Karpas-422 (cell line): Measurements from ENCODE around the gene TRIP13. TPM values are rescaled to one million over a fixed set of nuclear protein-coding genes. Genes with fewer than 3 reads are reported as not detected.
"Not testable (repeated sequence)": the region's sequence is repeated elsewhere in the genome, so short reads cannot be mapped to it uniquely, and the experiment has no call there.

Experiments used
- DNase-seq: peaks from one replicate; pipeline ENCODE4 v3.0.0-alpha.2; 2015
- H2AFZ ChIP-seq: fragments of 200-600 bp; sonication (generic); 2 replicates; pipeline ENCODE4 v1.6.1; 2014; ENCODE audit warnings: antibody characterized with exemption, low read length, mixed read lengths
- H3K27ac ChIP-seq: fragments of 200-600 bp; sonication (generic); 2 replicates; pipeline ENCODE4 v1.5.1; 2014; ENCODE audit warnings: mild to moderate bottlenecking, low read length, moderate library complexity
- H3K27me3 ChIP-seq: fragments of 200-600 bp; sonication (generic); 2 replicates; pipeline ENCODE4 v1.6.1; 2014; ENCODE audit warnings: low read length, mixed read lengths
- H3K36me3 ChIP-seq: fragments of 200-600 bp; sonication (generic); 2 replicates; pipeline ENCODE4 v1.6.1; 2014; ENCODE audit warnings: low read length, mixed read lengths; ENCODE audit not compliant: insufficient read depth
- H3K4me1 ChIP-seq: fragments of 200-600 bp; sonication (generic); 2 replicates; pipeline ENCODE4 v1.6.1; 2014; ENCODE audit warnings: mild to moderate bottlenecking, low read length, mixed read lengths
- H3K4me2 ChIP-seq: fragments of 200-600 bp; sonication (generic); 2 replicates; pipeline ENCODE4 v1.6.1; 2014; ENCODE audit warnings: low read length, low read depth, mild to moderate bottlenecking; ENCODE audit not compliant: poor library complexity, severe bottlenecking
- H3K4me3 ChIP-seq: fragments of 200-600 bp; sonication (generic); 2 replicates; pipeline ENCODE4 v1.5.1; 2014; ENCODE audit warnings: mild to moderate bottlenecking, antibody characterized with exemption, low read length, mixed read lengths
- H3K79me2 ChIP-seq: fragments of 200-600 bp; sonication (generic); 2 replicates; pipeline ENCODE4 v1.6.1; 2014; ENCODE audit warnings: mild to moderate bottlenecking, low read length, mixed read lengths
- H3K9ac ChIP-seq: fragments of 200-600 bp; sonication (generic); 2 replicates; pipeline ENCODE4 v1.6.0; 2014; ENCODE audit warnings: low read length
- H3K9me2 ChIP-seq: fragments of 200-600 bp; sonication (generic), shearing (Covaris generic); replicated peaks from 2 replicates; pipeline ENCODE4 v1.6.0; 2014; ENCODE audit warnings: mild to moderate bottlenecking, low read length, moderate library complexity; ENCODE audit not compliant: insufficient read depth
- H3K9me3 ChIP-seq: fragments of 300-700, 200-600 bp; sonication (generic); 2 replicates; pipeline ENCODE4 v1.6.1; 2014; ENCODE audit warnings: low read length, mixed read lengths
- H4K20me1 ChIP-seq: fragments of 200-600 bp; sonication (generic); 2 replicates; pipeline ENCODE4 v1.6.1; 2014; ENCODE audit warnings: mild to moderate bottlenecking, antibody characterized with exemption, low read length, low read depth; ENCODE audit not compliant: insufficient read depth
- total RNA-seq: library from RNA; depleted of rRNA; stranded (reverse); fragments of >200 nt; shearing (Covaris generic); gene quantifications from 2 replicates; pipeline ENCODE4 v1.2.3, GENCODE V29; 2014; ENCODE audit warnings: low replicate concordance

TRIP13 gene
- total RNA-seq, 1 experiment from 2014 or later, result 16.3 TPM

GRCh38 chr5:852431-853401 lies 40.0 kb upstream of the TRIP13 start:
- H3K79me2 ChIP-seq, result no peaks in the 10 kb centered on the region
- H3K27ac ChIP-seq, result no peak overlapping the region
- H3K9ac ChIP-seq, result no peak overlapping the region
- H3K4me3 ChIP-seq, result no peak overlapping the region
- no peak overlapping the region for H2AFZ ChIP-seq
- no peak for DNase-seq
- H3K9me3 ChIP-seq, result no peaks in the 10 kb centered on the region
- H3K27me3 ChIP-seq, result no peaks in the 10 kb centered on the region
- H3K36me3 ChIP-seq, result no peaks in the 10 kb centered on the region
- no peaks in the 10 kb centered on the region for H3K9me2 ChIP-seq
- H3K4me2 ChIP-seq, result no peak overlapping the region
- H4K20me1 ChIP-seq, result no peaks in the 10 kb centered on the region
- H3K4me1 ChIP-seq, result no peaks in the 10 kb centered on the region

GRCh38 chr5:853416-854090 lies 39.1 kb upstream of the TRIP13 start:
- H4K20me1 ChIP-seq, H2AFZ ChIP-seq, H3K9me2 ChIP-seq, H3K4me2 ChIP-seq, H3K4me1 ChIP-seq, H3K27me3 ChIP-seq, H3K27ac ChIP-seq, H3K79me2 ChIP-seq, H3K9ac ChIP-seq, H3K4me3 ChIP-seq, H3K9me3 ChIP-seq, H3K36me3 ChIP-seq, DNase-seq: not testable (repeated sequence)

- Histone ChIP-seq H3K9me2 (no peaks in the 10 kb centered on the region), H3K9ac (no peak overlapping the region), H3K27me3 (no peaks in the 10 kb centered on the region), H4K20me1 (no peaks in the 10 kb centered on the region), H3K79me2 (no peaks in the 10 kb centered on the region), H3K4me2 (no peak overlapping the region), H2AFZ (no peak overlapping the region), H3K27ac (no peak overlapping the region), H3K36me3 (no peaks in the 10 kb centered on the region), H3K4me3 (no peak overlapping the region), H3K9me3 (no peaks in the 10 kb centered on the region), H3K4me1 (no peaks in the 10 kb centered on the region)
- no peak for DNase-seq
Observed at GRCh38 chr5:854217-854616, 38.5 kb upstream of the TRIP13 start.

GRCh38 chr5:854966-855743 lies 37.5 kb upstream of the TRIP13 start:
- Histone ChIP-seq H3K9ac (no peak overlapping the region), H4K20me1 (no peaks in the 10 kb centered on the region), H3K27me3 (no peaks in the 10 kb centered on the region), H3K4me1 (no peaks in the 10 kb centered on the region), H3K4me3 (no peak overlapping the region), H3K27ac (no peak overlapping the region), H2AFZ (no peak overlapping the region), H3K36me3 (no peaks in the 10 kb centered on the region), H3K9me3 (no peaks in the 10 kb centered on the region), H3K9me2 (no peaks in the 10 kb centered on the region), H3K4me2 (no peak overlapping the region), H3K79me2 (no peaks in the 10 kb centered on the region)
- DNase-seq, result no peak

GRCh38 chr5:855771-856530 lies 36.7 kb upstream of the TRIP13 start:
- H3K4me1 ChIP-seq, result no peaks in the 10 kb centered on the region

GRCh38 chr5:856531-857425 lies 35.9 kb upstream of the TRIP13 start:
- H3K9me2 ChIP-seq, result no peaks in the 10 kb centered on the region
- H3K36me3 ChIP-seq, result no peaks in the 10 kb centered on the region
- DNase-seq, result no peak
- no peaks in the 10 kb centered on the region for H3K9me3 ChIP-seq
- H3K4me3 ChIP-seq, result no peak overlapping the region
- no peak overlapping the region for H3K9ac ChIP-seq
- H3K27me3 ChIP-seq, result no peaks in the 10 kb centered on the region
- H3K4me1 ChIP-seq, result no peaks in the 10 kb centered on the region
- no peak overlapping the region for H3K4me2 ChIP-seq
- H3K27ac ChIP-seq, result no peak overlapping the region
- no peaks in the 10 kb centered on the region for H4K20me1 ChIP-seq
- H2AFZ ChIP-seq, result no peak overlapping the region
- no peaks in the 10 kb centered on the region for H3K79me2 ChIP-seq

More at GRCh38 chr5:855771-856530, 36.7 kb upstream of the TRIP13 start:
- Histone ChIP-seq H2AFZ (no peak overlapping the region), H3K9me3 (no peaks in the 10 kb centered on the region), H4K20me1 (no peaks in the 10 kb centered on the region), H3K36me3 (no peaks in the 10 kb centered on the region), H3K4me3 (no peak overlapping the region), H3K27me3 (no peaks in the 10 kb centered on the region), H3K79me2 (no peaks in the 10 kb centered on the region), H3K9ac (no peak overlapping the region), H3K4me2 (no peak overlapping the region), H3K9me2 (no peaks in the 10 kb centered on the region), H3K27ac (no peak overlapping the region)
- no peak for DNase-seq

GRCh38 chr5:858726-859125 lies 34.0 kb upstream of the TRIP13 start:
- Histone ChIP-seq H3K9me2 (no peaks in the 10 kb centered on the region), H3K79me2 (no peaks in the 10 kb centered on the region), H3K4me3 (no peak overlapping the region), H3K4me2 (no peak overlapping the region), H3K27ac (no peak overlapping the region), H3K9me3 (no peaks in the 10 kb centered on the region), H3K36me3 (no peaks in the 10 kb centered on the region), H4K20me1 (no peaks in the 10 kb centered on the region), H2AFZ (no peak overlapping the region), H3K27me3 (no peaks in the 10 kb centered on the region), H3K9ac (no peak overlapping the region), H3K4me1 (no peaks in the 10 kb centered on the region)
- DNase-seq, result no peak
